Stimulated activated CD8-positive, alpha-beta memory T cell treated with anti-CD3 and anti-CD28 coated beads, Interleukin-4, amount 100 ng/mL, for 4 hours (primary cell): ENCODE results near the gene SLX9.
"Not testable (repeated sequence)": the region's sequence is repeated elsewhere in the genome, so short reads cannot be mapped to it uniquely, and the experiment has no call there.

Experiments
- DNase-seq, 2 donors: peaks; one replicate each; pipeline ENCODE4 v3.0.0-alpha.2; 2020; ENCODE audit warnings: low read depth in 2 of 2, low spot score in 1 of 2

The SLX9 gene

GRCh38 chr21:44902268-44903049 lies 37.4 kb upstream of the SLX9 start:
- DNase-seq: no peak

GRCh38 chr21:44903050-44903685 lies 36.7 kb upstream of the SLX9 start:
- DNase-seq: no peak

GRCh38 chr21:44903689-44904088 lies 36.1 kb upstream of the SLX9 start:
- no peak for DNase-seq

- DNase-seq: no peak
These were observed 35.5 kb upstream of the SLX9 start for GRCh38 chr21:44904141-44904923.

GRCh38 chr21:44905016-44905727 lies 34.7 kb upstream of the SLX9 start:
- no peak for DNase-seq

GRCh38 chr21:44905728-44906090 lies 34.1 kb upstream of the SLX9 start:
- DNase-seq: no peak

GRCh38 chr21:44907225-44907965 lies 32.4 kb upstream of the SLX9 start:
- DNase-seq: no peak

- DNase-seq: no peak
These were observed 31.6 kb upstream of the SLX9 start for GRCh38 chr21:44907966-44908895.

- no peak for DNase-seq
These were observed 30.9 kb upstream of the SLX9 start for GRCh38 chr21:44908908-44909307.

GRCh38 chr21:44909719-44910118 lies 30.1 kb upstream of the SLX9 start:
- DNase-seq: no peak

GRCh38 chr21:44910229-44911067 lies 29.4 kb upstream of the SLX9 start:
- DNase-seq: no peak

- no peak for DNase-seq
These were observed 28.8 kb upstream of the SLX9 start for GRCh38 chr21:44911068-44911383.

GRCh38 chr21:44911384-44912157 lies 28.3 kb upstream of the SLX9 start:
- no peak for DNase-seq

GRCh38 chr21:44912158-44912473 lies 27.7 kb upstream of the SLX9 start:
- DNase-seq: no peak

- not testable (repeated sequence) for DNase-seq
These were observed 27.1 kb upstream of the SLX9 start for GRCh38 chr21:44912506-44913412.

- DNase-seq: no peak
These were observed 26.2 kb upstream of the SLX9 start for GRCh38 chr21:44913425-44914175.
